Effector CD4-positive, alpha-beta T cell (primary cell): Measurements from ENCODE around the gene AP3B2.

Experiments
- DNase-seq: peaks from one replicate; pipeline ENCODE4 v3.0.0-alpha.2; 2020

The AP3B2 gene

GRCh38 chr15:82697735-82698407, 11.8 kb downstream of the AP3B2 start:
- no peak for DNase-seq

GRCh38 chr15:82692171-82692570, 17.5 kb downstream of the AP3B2 start:
- DNase-seq = no peak

DNA sequence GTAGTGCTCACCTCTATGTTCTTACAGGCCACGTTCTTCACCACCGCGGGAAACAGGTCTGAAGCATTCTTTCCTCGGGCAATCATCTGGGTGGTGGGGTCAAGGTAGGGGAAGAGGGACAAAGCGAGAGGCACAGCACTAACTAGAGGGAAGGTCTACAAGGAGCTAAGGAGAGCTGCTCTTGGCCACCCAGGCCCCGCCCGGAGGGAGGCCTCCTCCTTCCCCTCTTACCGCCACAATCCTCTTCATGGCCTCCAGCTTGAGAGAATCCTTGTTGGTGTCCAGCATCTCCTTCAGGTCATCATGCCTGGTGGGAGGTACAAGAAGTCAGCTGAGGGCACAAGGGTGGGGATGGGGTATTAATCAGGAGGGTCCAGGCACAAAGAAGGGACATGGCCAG, 20.5 kb downstream of the AP3B2 start:
- DNase-seq = no peak

DNA sequence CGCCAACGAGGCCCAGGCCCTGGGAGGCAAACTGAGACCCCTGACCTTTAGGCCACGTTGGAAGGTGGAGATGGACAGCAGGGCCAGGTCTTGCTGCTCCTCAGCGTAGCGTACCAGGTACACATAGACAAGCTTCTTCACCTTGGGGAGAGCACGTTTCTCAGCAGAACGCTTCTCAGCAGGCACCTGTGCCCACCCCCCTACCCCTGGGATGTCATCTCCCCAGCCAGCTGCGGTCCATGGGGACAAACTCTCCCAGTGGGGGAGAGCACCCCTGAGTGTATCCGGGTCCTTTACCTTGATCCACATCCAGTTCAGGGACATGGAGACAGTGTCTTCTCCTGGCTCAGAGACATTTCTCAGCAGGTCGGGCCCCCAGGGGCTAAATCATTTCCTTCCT, 21.0 kb downstream of the AP3B2 start:
- DNase-seq = no peak

DNA sequence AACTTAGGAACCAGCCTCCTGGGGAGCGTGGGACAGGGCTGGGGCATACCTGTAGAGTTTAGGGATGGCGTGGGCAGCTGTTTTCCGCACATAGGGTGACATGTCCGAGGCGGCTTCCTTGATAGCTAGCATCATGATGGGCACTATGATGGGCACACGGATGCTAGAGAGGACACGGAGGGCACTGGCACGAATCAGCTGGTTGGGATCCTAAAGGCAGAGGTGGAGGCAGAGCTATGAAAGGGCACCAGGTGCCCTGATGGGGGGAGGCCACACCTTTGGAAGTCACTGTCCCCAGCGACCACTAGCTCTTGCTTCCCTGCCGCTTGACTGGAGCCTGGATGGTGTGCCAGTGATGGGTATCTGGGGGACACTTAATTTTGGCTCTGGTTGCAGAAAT, 28.3 kb downstream of the AP3B2 start:
- DNase-seq = no peak

- DNase-seq = peak; percentile 69
Measured at GRCh38 chr15:82680200-82681102, 29.2 kb downstream of the AP3B2 start.

- DNase-seq = no peak
Measured at GRCh38 chr15:82679626-82680199, 30.0 kb downstream of the AP3B2 start.

- no peak for DNase-seq
Measured at GRCh38 chr15:82677720-82678323, 31.9 kb downstream of the AP3B2 start.

- no peak for DNase-seq
Measured at GRCh38 chr15:82674873-82675272, 34.8 kb downstream of the AP3B2 start.

DNA sequence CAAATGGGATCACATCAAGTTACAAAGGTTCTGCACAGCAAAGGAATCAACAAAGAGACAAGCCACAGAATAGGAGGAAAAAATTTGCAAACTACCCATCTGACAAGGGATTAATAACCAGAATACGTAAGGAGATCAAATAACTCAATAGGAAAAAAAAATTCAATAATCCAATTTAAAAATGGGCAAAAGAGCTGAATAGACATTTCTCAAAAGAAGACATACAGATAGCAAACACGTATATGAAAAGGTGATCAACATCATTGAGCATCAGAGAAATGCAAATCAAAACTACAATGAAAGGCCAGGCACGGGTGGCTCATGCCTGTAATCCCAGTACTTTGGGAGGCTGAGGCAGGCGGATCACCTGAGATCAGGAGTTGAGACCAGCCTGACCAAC, 39.0 kb downstream of the AP3B2 start:
- no peak for DNase-seq

DNA sequence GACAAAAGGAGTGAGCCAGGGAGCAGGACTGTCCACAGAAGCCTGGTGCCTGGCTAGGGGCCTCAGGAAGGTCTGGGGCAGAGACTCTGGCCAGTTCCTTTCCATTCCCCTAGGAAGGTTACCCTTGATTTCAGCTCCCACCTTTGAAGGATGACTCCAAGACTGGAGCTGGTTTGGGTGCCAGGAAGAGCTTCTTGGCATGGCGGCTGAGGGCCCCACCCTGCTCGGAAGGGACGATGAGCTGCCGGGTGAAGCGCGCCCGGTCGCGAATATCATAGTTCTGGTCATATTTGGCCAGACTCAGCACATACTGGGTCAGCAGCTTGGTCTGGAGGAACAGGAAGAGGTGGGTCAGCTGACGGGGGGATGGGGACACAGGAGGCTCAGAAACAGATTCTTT, 43.1 kb downstream of the AP3B2 start:
- DNase-seq = no peak

DNA sequence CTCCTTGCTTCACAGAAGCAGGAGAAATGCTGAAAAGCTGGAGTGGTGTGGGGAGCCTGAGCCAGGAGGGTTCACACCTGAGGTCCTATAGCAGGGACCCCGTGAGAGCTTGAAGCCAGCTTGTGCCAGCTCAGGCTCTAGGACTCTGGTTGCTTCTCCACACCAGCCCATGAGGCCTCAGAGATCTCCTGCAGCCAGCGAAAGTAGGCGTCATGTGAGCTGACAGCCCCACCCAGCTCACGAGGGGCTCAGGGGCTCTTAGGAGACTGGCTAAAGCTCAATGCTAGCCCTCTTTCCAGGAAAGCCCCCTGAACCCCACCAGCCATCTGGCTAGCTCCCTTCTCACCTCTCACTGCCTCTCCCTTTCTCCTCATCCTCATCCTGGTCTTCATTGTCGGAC, 45.7 kb downstream of the AP3B2 start:
- DNase-seq = no peak

DNA sequence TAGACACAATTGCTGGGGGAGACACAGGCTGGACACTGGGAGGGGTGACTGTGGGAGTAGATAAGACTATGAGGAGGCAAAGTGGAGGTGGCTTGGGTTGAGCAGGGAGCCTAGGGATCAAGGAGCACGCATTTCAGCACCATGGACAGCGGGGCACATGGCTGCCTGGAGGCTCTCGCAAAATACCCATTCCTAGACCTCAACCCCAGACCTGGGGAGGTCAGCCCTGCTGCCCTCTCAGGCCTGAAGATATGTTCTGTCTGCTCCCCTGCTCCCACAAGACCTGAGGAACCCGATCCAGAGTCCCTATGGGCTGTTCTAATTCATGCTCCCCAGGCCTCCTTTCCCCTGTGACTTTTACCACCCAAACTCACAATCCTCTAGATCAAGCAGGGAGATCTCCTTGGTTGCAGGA, 46.5 kb downstream of the AP3B2 start:
- peak; percentile 34 for DNase-seq

GRCh38 chr15:82662641-82663040, 47.0 kb downstream of the AP3B2 start:
- no peak for DNase-seq

- DNase-seq = no peak
Measured at GRCh38 chr15:82660378-82660777, 49.3 kb downstream of the AP3B2 start.

DNA sequence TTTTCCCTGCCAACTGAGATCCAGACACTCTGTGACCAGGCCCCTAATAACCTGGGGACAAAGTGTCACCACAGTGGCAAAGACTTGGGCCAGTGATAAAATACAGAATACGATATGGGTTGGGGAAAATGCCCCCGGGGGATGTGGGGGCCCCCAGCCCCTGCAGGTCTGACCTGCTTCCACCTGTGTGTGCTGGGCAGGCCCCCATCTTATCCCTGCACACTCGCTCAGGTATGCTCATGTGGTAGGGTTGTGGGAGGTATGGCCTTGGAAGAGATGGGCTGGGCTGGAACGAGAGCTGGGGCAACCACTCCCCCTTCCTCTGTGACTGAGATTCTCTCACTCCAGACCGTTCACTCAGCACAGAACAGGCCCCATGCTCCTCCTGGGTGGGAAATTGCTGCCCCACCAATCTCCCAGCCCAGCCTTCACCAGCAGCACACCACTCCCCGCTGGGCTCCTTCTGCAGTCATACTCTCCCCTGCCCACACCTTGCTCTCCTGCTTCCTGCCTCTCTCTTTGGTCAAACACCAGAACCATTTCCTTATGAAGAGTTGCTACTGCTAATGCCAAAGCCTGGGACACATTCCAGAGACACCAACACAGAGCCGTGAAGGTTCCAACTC, 52.9 kb downstream of the AP3B2 start:
- DNase-seq = no peak

- DNase-seq = no peak
Measured at GRCh38 chr15:82655606-82656005, 54.1 kb downstream of the AP3B2 start.

DNA sequence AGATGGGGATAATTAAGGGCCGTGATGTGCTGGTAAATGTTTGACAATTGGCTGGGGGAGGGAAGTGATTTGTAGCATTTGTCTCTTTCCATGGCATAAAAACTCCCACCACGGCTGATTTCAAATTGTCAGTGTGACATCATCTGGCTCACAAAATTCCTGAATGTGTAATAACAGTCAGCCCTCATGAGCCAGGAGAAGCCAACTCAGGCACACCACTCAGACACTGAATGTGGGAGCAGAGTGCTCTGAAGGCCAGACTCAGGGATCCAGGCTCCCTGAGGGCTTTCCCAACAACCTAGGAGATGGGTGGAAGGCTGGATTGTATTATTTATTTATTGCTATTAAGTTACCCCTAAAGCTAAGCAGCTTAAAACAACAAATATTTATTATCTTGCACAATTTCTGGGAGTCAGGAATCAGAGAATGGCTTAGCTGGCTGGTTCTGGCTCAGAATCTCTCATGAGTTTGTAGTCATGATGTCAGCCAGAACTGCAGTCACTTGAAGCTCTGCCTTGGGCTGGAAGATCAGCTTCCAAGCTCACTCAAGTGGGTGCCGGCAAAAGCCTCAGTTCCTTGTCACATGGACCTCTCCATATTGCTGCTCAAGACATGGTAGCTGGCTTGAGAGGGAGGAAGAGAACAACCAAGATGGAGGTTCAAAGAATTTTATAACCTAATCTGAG, 56.0 kb downstream of the AP3B2 start:
- DNase-seq = no peak

- DNase-seq = no peak
Measured at GRCh38 chr15:82651708-82652107, 58.0 kb downstream of the AP3B2 start.

DNA sequence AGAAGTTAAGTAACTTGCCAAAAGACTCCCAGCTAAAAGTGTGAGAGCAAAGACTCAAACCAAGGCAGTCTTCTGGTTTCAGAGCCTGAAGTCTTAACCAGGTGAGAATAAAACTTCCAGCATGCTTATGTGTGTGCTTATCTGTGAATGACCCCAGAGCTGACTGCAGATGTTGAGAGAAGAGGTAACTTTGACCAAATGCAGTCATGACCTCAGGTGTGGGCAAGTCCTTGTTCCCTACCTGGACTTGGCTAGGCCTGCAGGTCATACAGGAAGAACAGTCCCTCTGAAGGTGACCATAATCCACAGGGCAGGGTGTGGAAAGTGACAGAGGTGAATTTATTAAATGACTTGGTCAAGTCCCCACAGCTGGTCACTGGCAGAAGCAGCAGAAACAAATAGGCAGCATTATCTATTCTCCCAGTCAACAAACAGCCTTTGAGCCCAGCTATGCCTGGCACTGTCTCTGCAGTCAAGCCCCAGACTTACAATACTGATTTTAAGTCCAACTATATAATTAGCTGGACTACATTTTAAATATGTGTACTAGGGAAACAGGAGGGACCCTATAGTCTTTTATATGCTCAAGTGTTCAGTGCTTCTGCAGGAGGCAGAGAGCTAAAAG, 59.5 kb downstream of the AP3B2 start:
- DNase-seq = no peak

DNA sequence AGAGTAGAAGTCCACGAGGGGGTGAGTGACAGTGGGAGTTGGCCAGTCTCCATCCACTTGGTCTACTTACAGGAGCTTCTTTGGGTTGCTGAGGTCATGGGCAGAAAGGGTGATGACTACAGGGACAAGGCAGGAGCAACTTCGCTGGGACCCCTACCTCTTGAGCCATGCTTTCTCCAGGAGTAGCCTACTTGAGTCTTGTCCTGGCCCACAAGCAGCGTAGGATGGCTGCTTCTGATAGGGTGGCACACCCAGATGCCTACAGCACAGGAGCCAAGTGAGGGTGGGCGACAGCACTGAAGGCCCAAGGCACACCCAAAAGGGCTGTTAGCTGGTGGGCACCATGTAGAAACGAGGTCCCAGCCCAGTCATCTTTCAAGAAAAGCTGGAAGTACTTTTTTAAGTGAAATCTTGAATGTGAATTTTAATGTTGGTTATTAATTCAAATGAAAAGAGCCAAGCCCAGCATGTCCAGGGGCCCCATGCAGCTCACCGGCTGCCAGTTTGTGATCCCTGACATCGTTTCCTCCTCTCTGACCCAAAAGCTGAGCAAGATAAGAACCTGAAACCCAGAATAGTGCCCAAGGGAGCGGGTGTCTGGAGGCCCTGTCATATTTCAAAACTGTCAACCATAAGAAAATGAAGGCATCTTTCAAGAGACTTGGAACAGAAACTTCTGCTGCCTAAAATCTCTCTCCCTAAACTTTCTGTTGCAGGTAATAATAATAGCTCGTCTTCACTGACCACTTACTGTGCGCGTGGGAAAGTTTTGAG, 60.3 kb downstream of the AP3B2 start:
- no peak for DNase-seq
